Endothelial cell of umbilical vein (primary cell): ENCODE data around the gene ERBB4.

Experiments used
- CTCF ChIP-seq, 2 donors: IDR thresholded peaks; 1 replicate in 1 of 2; 2 replicates in 1 of 2; pipeline ENCODE4 v1.5.1; 2011; ENCODE audit warnings: low read length in 2 of 2, mild to moderate bottlenecking in 2 of 2, moderate library complexity in 2 of 2, control low read depth in 1 of 2, inconsistent platforms in 1 of 2, low read depth in 1 of 2; ENCODE audit not compliant: insufficient read depth in 1 of 2; ENCODE audit errors: extremely low read depth in 1 of 2
- EZH2 ChIP-seq: IDR thresholded peaks from 2 replicates; pipeline ENCODE4 v1.6.1; 2012; ENCODE audit warnings: borderline replicate concordance, low read depth, mild to moderate bottlenecking, moderate library complexity, low read length, inconsistent platforms; ENCODE audit not compliant: severe bottlenecking
- FOS ChIP-seq: IDR thresholded peaks from 2 replicates; pipeline ENCODE4 v1.6.1; 2011; ENCODE audit warnings: mild to moderate bottlenecking, low read length, moderate library complexity, borderline replicate concordance; ENCODE audit not compliant: insufficient read depth
- GATA2 ChIP-seq: IDR thresholded peaks from 2 replicates; pipeline ENCODE4 v1.7.0; 2011; ENCODE audit warnings: low read depth, mild to moderate bottlenecking, moderate library complexity, mixed read lengths, low read length; ENCODE audit not compliant: insufficient read length, insufficient read depth
- JUN ChIP-seq: IDR thresholded peaks from 2 replicates; pipeline ENCODE4 v1.6.1; 2011; ENCODE audit warnings: borderline replicate concordance, low read depth; ENCODE audit not compliant: insufficient read length, insufficient read depth
- MAX ChIP-seq: IDR thresholded peaks from 2 replicates; pipeline ENCODE4 v1.6.1; 2011; ENCODE audit not compliant: insufficient read depth, insufficient read length
- MYC ChIP-seq: IDR thresholded peaks from one replicate; pipeline ENCODE4 v1.6.1; 2011; ENCODE audit warnings: mild to moderate bottlenecking, low read depth, low read length
- POLR2A ChIP-seq: IDR thresholded peaks from 2 replicates; pipeline ENCODE4 v1.6.1; 2012; ENCODE audit warnings: low read depth, mild to moderate bottlenecking, control low read depth, low read length
- POLR2AphosphoS5 ChIP-seq: IDR thresholded peaks from 2 replicates; pipeline ENCODE4 v1.6.1; 2012; ENCODE audit warnings: low read depth, mild to moderate bottlenecking, control low read depth, low read length, moderate library complexity; ENCODE audit not compliant: insufficient read depth

- TF ChIP-seq CTCF (IDR thresholded peaks at IDR 0.05; ENCODE audit: extremely low read depth in 1 of 2, insufficient read depth in 1 of 2, low read depth in 1 of 2, low read length in 2 of 2), result no peak
- no peak for TF ChIP-seq MYC
- no peak for TF ChIP-seq POLR2AphosphoS5
- TF ChIP-seq EZH2, result peak; percentile 66
- no peak for TF ChIP-seq POLR2A
- no peak for TF ChIP-seq GATA2
- TF ChIP-seq MAX, result no peak
- no peak for TF ChIP-seq FOS
- TF ChIP-seq JUN, result no peak
Observed at GRCh38 chr2:212536817-212537725, 1.5 kb downstream of the ERBB4 start.
